Posterior vena cava (tissue), 2 donors: Measurements from ENCODE around the gene EOGT. TPM values are rescaled to one million over a fixed set of nuclear protein-coding genes. Genes with fewer than 3 reads are reported as not detected.

Source experiments
- DNase-seq: peaks from one replicate; pipeline ENCODE4 v3.0.0-alpha.2; 2020; ENCODE audit warnings: low spot score
- intact Hi-C, 2 donors: fragments of 100-400 bp; cut with DNase I; formaldehyde crosslinking; loops; one replicate each; pipeline versions ENCODE4 v1.14.1 to v1.14.2; 2022 to 2023
- total RNA-seq, 2 donors: library from RNA; stranded (reverse); fragmentation: NEBNext Ultra II Directional; extraction: Animal tissue kit (Norgen Biotek cat#: 25700); gene quantifications; one replicate each; pipeline ENCODE4 v1.2.1, GENCODE V29; 2021
- donor health status: DM: yes; HTN: yes; CAD: no.
- donor health status: DM: yes; HTN: yes; CAD: no.

EOGT gene
- total RNA-seq, 2 donors from 2014 or later: 67.6 to 87.8 TPM

DNA sequence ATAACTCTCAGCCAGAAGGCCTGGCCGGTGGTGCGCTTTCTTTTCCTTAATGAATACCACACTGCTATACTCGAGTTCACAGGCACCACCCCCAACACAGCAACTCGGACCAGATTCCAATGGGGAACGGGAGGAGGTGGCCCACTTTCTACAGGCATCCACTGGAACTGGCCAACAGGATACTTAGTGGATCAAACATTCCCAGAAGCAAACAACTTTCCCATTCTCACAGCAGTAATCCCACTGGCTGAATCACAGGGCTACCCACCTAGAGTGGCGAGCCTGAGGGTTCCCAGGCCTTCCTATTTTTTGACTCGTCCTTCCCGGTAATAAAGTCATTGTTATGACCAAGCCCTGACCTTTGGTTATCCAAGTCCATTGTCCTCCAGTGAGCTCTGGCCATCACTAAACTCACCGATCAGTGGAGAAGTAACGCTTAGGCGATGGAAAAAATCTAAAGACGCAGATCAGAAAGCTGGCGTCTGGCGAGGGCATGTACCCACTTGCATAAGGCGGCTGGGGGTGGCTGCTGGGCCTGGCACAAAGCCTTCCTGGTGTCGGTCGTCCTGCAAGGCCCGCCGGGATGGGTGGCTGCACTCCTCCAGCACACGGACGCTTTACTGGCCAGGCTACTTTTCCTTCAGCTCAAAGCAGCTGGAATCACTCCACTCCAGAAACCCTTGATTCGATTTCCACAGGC is 1.2 kb downstream of the EOGT start:
- DNase-seq: no peak
- intact Hi-C loops: no loop called here

DNA sequence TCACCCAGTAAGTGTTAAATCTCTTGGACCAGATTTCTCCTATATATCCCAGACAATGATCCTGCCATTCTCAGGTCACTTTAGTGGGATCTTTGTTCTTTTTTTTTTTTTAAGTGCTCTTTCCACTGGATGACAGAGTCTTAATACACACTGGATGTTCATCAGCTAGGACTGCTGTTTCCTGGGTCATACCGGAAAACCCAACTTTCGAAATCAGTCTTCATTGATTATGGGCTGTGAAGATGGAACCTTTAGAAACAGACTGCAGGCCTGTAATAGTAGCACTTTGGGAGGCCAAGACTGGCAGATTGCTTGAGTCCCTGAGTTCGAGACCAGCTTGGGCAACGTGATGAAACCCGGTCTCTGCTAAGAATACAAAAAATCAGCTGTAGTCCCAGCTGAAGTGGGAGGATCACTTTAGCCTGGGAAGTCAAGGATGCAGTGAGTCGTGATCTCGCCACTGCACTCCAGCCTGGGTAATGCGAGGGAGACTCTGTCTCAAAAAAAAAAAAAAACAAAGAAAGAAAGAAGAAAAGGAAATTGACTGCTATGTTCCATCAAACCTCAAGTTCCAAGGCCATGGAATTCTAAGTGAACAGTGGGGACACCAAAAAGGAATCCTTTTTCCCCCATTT is 2.3 kb downstream of the EOGT start:
- intact Hi-C loops: no loop called here
- DNase-seq: no peak

DNA sequence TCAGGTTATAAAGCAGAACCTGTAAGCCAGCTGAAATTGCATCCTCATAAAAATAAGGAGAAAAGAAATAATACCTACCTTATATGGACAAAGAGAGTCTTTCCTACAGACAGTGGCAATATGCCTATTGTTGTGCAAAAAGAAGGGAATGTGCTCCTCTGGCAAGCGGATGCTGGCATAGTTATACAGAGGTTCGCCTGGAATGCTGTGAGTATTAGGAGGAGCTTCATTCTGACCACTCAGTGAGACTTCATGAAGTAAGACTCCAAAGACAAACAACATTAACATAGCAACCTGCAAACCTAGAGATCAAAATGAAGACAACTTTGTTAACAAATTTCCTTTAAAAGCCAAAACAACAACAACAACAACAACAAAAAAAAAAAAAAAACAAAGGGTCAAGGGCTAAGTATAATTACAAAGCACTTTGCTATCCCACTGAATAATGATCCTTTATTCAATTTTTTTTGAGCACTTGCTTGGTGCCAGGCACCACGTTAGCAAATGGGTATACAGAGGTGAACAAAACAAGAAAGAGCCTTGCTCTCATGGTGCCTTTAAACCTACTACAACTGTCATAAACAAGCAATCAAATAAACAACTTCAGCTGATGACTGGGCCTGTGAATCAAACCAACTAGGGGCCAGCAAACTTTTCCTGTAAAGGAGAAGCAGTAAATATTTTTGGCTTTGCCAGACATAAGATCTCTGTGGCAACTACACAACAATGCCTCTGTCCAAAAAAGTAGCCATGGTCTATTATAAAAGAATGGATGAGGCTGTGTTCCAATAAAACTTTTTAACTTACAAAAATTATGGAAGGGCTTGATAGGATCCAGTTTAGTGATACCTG is 3.7 kb downstream of the EOGT start:
- intact Hi-C loops: no loop called here
- no peak for DNase-seq

DNA sequence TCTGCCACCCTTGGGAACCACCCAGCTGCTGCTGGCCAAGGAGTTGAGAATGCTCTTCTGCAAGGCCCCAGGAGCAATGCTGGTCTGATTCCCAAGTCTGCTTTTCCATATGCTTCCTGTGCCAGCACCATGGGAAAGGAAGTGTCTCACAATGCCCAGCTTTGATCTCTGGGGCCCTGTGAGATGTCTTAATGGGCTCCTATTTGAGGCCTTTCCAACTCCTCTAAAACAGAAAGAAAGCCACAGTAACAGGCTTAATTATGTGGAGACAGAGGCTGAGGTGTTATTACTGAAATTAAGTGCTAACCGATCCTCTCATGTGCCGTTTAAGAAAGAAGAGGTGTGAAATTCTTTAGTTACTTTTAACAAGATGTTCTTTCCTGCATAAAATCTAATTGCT is 4.5 kb downstream of the EOGT start:
- intact Hi-C loops: no loop called here
- DNase-seq: no peak

GRCh38 chr3:69005791-69006482 is 7.5 kb downstream of the EOGT start:
- DNase-seq: no peak
- intact Hi-C loops: no loop called here

DNA sequence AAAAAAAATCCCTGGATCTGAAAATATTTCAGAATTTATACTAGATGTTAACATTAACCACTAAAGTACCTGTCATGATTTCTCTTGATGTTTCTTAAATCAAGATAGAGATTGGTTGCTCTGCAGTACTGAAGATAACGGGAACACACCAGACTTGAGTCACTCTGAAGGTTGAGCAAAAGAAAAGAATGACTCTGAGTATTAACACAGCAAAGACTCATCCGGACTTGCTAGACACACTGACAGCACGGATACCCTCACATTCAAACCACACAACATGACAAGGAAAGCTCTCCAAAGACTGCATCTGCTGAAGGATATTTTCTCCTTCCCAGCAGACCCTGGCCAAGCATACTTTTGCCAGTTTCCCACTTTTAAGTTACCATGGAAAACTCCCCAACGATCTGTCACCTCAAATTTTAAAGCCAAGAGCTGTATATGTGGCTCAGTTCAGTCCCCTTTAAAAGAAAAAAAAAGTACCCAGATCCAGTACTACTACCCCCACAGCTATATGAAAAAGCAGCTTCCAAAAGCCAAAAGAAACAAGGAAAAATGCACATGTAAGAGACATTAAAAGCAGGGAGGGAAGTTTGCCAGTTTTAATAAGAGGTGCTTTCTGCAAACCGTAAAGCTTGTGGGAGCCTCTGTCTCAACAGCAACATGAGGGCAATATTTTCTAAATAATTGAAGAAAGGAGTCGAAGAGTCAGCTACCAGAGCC is 8.3 kb downstream of the EOGT start:
- intact Hi-C loops: no loop called here
- DNase-seq: no peak

DNA sequence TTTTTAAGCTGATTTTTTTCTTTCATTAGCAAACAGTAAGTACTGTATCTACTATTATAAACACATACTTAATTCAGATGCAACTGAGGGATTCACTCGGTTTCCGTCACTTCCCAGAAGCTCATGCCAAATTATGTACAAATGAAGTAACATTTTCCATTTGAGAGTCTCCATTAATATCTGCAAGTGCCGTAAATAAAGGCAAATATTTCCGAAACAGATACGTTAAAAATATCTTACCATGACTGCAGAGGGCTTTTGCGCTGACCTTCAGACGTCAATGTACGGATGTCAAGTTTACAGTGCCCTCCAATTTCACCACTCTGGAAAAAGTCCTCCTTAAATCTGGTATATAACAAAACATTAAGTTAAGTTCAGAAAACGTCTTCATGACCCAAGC is 9.3 kb downstream of the EOGT start:
- intact Hi-C loops: no loop called here
- DNase-seq: no peak

DNA sequence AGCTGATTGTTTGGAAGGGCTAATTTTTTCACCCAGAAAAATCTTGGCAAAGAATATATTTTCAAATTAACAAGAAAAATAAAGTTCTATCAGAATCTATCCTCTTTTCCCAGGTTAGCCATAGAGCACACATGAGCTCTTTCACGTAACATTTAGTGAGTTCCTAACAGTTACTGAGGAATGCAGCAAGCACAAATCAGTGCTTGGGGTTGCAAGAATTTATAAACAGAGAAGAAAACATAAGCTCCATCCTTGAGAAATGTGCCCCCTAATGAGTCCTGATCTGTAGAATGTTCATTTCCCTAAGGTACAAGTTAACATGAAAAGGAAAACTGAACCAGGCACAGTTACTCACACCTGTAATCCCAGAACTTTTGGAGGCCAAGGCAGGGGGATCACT is 13.9 kb downstream of the EOGT start:
- intact Hi-C loops: no loop called here
- no peak for DNase-seq

DNA sequence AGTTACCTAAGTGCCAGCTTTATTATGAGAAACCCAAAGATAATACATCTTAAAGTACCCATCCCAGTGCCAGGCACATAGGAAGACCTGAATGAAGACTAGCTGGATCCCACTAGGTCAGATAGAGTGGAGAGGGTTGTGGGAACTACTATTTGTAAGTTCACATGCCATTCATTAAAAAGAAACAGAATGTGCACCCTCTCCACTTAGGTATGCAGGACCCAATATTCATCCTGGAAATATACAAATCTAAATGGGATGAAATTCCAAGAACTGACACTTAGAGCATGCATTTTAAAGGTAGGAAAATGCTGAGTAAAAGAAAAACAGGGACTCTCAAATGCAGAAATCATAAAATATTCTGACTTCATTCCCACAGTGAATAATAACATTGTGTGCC is 14.3 kb downstream of the EOGT start:
- intact Hi-C loops: no loop called here
- DNase-seq: no peak

- intact Hi-C loops: no loop called here
These were observed 15.6 kb downstream of the EOGT start for GRCh38 chr3:68997887-68998286.

DNA sequence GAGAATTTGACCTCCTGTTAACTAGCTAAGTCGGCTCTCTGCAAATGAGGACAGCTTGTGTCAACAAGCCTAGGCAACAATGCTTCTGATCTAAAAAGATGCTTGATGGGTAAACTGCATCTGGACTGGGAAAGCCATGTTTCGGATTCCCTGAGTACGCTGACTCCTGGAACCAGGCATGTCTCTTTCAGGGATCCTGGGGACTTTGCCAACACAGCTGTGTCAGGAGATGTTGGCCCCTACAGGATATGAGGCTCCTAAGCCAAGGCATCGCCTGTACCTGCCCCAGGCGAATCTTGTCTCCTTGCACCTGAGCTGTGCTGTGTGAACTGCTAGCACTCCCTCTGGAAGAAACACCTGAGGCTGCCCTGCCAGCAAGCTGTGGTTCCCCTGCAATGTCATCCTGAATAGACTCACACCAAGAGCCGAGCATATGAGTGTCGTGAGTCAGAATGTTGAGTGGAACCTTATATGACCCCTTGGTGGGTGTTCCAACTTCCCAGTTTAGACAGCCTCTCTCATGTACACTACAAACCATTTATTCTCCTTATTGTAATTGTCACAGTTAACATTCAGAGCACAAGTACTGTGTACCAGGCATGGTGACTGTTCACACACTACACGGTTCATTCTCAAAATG is 17.0 kb downstream of the EOGT start:
- intact Hi-C loops: no loop called here
- DNase-seq: no peak

More at GRCh38 chr3:68997887-68998286, 15.6 kb downstream of the EOGT start:
- DNase-seq: no peak

GRCh38 chr3:68988740-68989139 is 24.7 kb downstream of the EOGT start:
- intact Hi-C loops: no loop called here

GRCh38 chr3:68987322-68987721 is 26.2 kb downstream of the EOGT start:
- intact Hi-C loops: no loop called here
- DNase-seq: no peak

More at GRCh38 chr3:68988740-68989139, 24.7 kb downstream of the EOGT start:
- DNase-seq: no peak

GRCh38 chr3:68986496-68987208 is 26.8 kb downstream of the EOGT start:
- intact Hi-C loops: no loop called here
- DNase-seq: no peak

GRCh38 chr3:68985146-68985790 is 28.2 kb downstream of the EOGT start:
- DNase-seq: no peak
- intact Hi-C loops: no loop called here

DNA sequence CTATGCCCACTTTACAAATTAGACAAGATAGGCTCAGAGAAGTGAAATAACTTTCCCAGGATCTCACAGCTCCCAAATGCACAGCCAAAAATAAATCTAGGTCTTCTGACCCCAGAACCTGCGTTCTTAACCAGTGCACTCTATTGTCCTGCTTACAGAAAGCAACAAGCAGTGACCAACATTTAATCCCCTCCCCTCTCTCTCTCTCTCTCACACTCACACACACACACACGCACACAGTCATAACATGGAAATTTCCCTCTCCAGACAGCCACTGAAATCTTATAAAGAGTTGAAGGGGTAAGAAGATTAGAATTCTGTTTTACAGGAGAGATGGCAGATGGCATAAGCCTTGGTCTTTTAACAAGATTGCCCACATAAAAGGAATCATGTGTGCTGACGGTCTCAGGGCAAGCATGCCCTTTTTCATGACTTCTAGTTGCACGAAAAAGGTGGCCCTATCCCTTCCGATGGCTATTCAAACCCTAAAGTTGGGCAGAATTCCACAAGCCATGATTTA is 29.4 kb downstream of the EOGT start:
- intact Hi-C loops: no loop called here
- DNase-seq: no peak

GRCh38 chr3:68977486-68978167 is 35.9 kb downstream of the EOGT start:
- no peak for DNase-seq
- intact Hi-C loops: no loop called here
